ENCODE results near the gene RPL28. TPM values are rescaled to one million over a fixed set of nuclear protein-coding genes. Genes with fewer than 3 reads are reported as not detected.
A peak's percentile ranks its signal among the peaks of the same experiment; 100 is the strongest.

The RPL28 gene
- total RNA-seq, 2 donors from 2014 or later: 3,217 to 3,413 TPM

- peaks cover 21% of the 10 kb centered on the region for H3K27me3 Mint-ChIP-seq (ENCODE audit: low read depth)
- H3K36me3 Mint-ChIP-seq (ENCODE audit: insufficient read depth in 2 of 2): no peaks in the 10 kb centered on the region
- no peak overlapping the region for H3K4me3 Mint-ChIP-seq
- DNase-seq: no peak
- peak overlapping the region; percentile 28 for H3K27ac Mint-ChIP-seq
- no peaks in the 10 kb centered on the region for H3K9me3 Mint-ChIP-seq
- ATAC-seq (replicated peaks in 1 of 2): no peak
- no peaks in the 10 kb centered on the region for H3K4me1 Mint-ChIP-seq (ENCODE audit: low read depth)
These were observed 26.5 kb upstream of the RPL28 start for GRCh38 chr19:55358943-55359908.

GRCh38 chr19:55360902-55361301, 24.8 kb upstream of the RPL28 start:
- H3K36me3 Mint-ChIP-seq (ENCODE audit: insufficient read depth in 2 of 2): no peaks in the 10 kb centered on the region
- no peak overlapping the region for H3K27ac Mint-ChIP-seq
- no peak overlapping the region for H3K4me3 Mint-ChIP-seq
- H3K4me1 Mint-ChIP-seq (ENCODE audit: low read depth): no peaks in the 10 kb centered on the region
- no peaks in the 10 kb centered on the region for H3K9me3 Mint-ChIP-seq
- H3K27me3 Mint-ChIP-seq (ENCODE audit: low read depth): peaks cover 13% of the 10 kb centered on the region
- ATAC-seq (replicated peaks in 1 of 2) (no peak), DNase-seq (no peak)

GRCh38 chr19:55362174-55362989, 23.4 kb upstream of the RPL28 start:
- no peaks in the 10 kb centered on the region for H3K4me1 Mint-ChIP-seq (ENCODE audit: low read depth)
- ATAC-seq (replicated peaks in 1 of 2) (no peak), DNase-seq (no peak)

GRCh38 chr19:55362990-55363716, 22.6 kb upstream of the RPL28 start, which contains the start of gene GARIN5B:
Gene GARIN5B, minus strand, starts transcription at chr19:55363260. Its CDS starts 194 bp downstream, at chr19:55363066.
- Mint-ChIP-seq H3K36me3 (ENCODE audit: insufficient read depth in 2 of 2) (no peaks in the 10 kb centered on the region), H3K4me1 (ENCODE audit: low read depth) (no peaks in the 10 kb centered on the region), H3K9me3 (no peaks in the 10 kb centered on the region), H3K4me3 (no peak within 1 kb of the TSS), H3K27ac (no peak within 1 kb of the TSS), H3K27me3 (ENCODE audit: low read depth) (no peaks in the 10 kb centered on the region)
- DNase-seq: no peak
- no peak for ATAC-seq (replicated peaks in 1 of 2)

More at GRCh38 chr19:55362174-55362989, 23.4 kb upstream of the RPL28 start:
- H3K36me3 Mint-ChIP-seq (ENCODE audit: insufficient read depth in 2 of 2): no peaks in the 10 kb centered on the region
- no peak overlapping the region for H3K27ac Mint-ChIP-seq
- H3K9me3 Mint-ChIP-seq: no peaks in the 10 kb centered on the region
- H3K27me3 Mint-ChIP-seq (ENCODE audit: low read depth): peaks cover 2% of the 10 kb centered on the region
- H3K4me3 Mint-ChIP-seq: no peak overlapping the region

- H3K4me1 Mint-ChIP-seq (ENCODE audit: low read depth): no peaks in the 10 kb centered on the region
- DNase-seq (no peak), ATAC-seq (replicated peaks in 1 of 2) (no peak)
- no peak overlapping the region for H3K27ac Mint-ChIP-seq
- H3K36me3 Mint-ChIP-seq (ENCODE audit: insufficient read depth in 2 of 2): peaks cover 2% of the 10 kb centered on the region in 2 donors
- H3K9me3 Mint-ChIP-seq: no peaks in the 10 kb centered on the region
- no peak overlapping the region for H3K4me3 Mint-ChIP-seq
- H3K27me3 Mint-ChIP-seq (ENCODE audit: low read depth): peaks cover 7% of the 10 kb centered on the region
These were observed 20.5 kb upstream of the RPL28 start for GRCh38 chr19:55365245-55365644.

GRCh38 chr19:55365964-55366363, 19.8 kb upstream of the RPL28 start:
- peaks cover 6% of the 10 kb centered on the region for H3K4me1 Mint-ChIP-seq (ENCODE audit: low read depth)
- no peak overlapping the region for H3K27ac Mint-ChIP-seq
- no peaks in the 10 kb centered on the region for H3K9me3 Mint-ChIP-seq
- no peak for DNase-seq
- no peak for ATAC-seq (replicated peaks in 1 of 2)
- H3K27me3 Mint-ChIP-seq (ENCODE audit: low read depth): peaks cover 14% of the 10 kb centered on the region
- no peak overlapping the region for H3K4me3 Mint-ChIP-seq
- peaks cover 4% of the 10 kb centered on the region in 2 donors for H3K36me3 Mint-ChIP-seq (ENCODE audit: insufficient read depth in 2 of 2)

GRCh38 chr19:55366790-55367189, 18.9 kb upstream of the RPL28 start:
- Mint-ChIP-seq H3K36me3 (ENCODE audit: insufficient read depth in 2 of 2) (peaks cover 4 to 6% of the 10 kb centered on the region in 2 donors), H3K27ac (no peak overlapping the region)

GRCh38 chr19:55368106-55368505, 17.6 kb upstream of the RPL28 start:
- H3K36me3 Mint-ChIP-seq (ENCODE audit: insufficient read depth in 2 of 2): peaks cover 4 to 6% of the 10 kb centered on the region in 2 donors

More at GRCh38 chr19:55366790-55367189, 18.9 kb upstream of the RPL28 start:
- Mint-ChIP-seq H3K27me3 (ENCODE audit: low read depth) (peaks cover 22% of the 10 kb centered on the region), H3K9me3 (no peaks in the 10 kb centered on the region), H3K4me1 (ENCODE audit: low read depth) (peaks cover 8% of the 10 kb centered on the region), H3K4me3 (no peak overlapping the region)
- ATAC-seq (replicated peaks in 1 of 2) (no peak), DNase-seq (no peak)

GRCh38 chr19:55368701-55369563, 16.8 kb upstream of the RPL28 start:
- peak overlapping the region; percentile 36 to 61 for H3K4me3 Mint-ChIP-seq
- H3K27me3 Mint-ChIP-seq (ENCODE audit: low read depth): peaks cover 34% of the 10 kb centered on the region
- H3K36me3 Mint-ChIP-seq (ENCODE audit: insufficient read depth in 2 of 2): peaks cover 4 to 6% of the 10 kb centered on the region in 2 donors
- no peaks in the 10 kb centered on the region for H3K9me3 Mint-ChIP-seq
- H3K4me1 Mint-ChIP-seq (ENCODE audit: low read depth): peaks cover 19% of the 10 kb centered on the region
- no peak overlapping the region for H3K27ac Mint-ChIP-seq
- DNase-seq: peak; percentile 53 to 57
- ATAC-seq (replicated peaks in 1 of 2): peak; percentile 39 to 48

More at GRCh38 chr19:55368106-55368505, 17.6 kb upstream of the RPL28 start:
- H3K27ac Mint-ChIP-seq: no peak overlapping the region
- DNase-seq (no peak), ATAC-seq (replicated peaks in 1 of 2) (no peak)
- peaks cover 14% of the 10 kb centered on the region for H3K4me1 Mint-ChIP-seq (ENCODE audit: low read depth)
- H3K4me3 Mint-ChIP-seq: no peak overlapping the region
- H3K27me3 Mint-ChIP-seq (ENCODE audit: low read depth): peaks cover 28% of the 10 kb centered on the region
- no peaks in the 10 kb centered on the region for H3K9me3 Mint-ChIP-seq

- Mint-ChIP-seq H3K36me3 (ENCODE audit: insufficient read depth in 2 of 2) (peaks cover 4 to 6% of the 10 kb centered on the region in 2 donors), H3K4me1 (ENCODE audit: low read depth) (peaks cover 19% of the 10 kb centered on the region), H3K27ac (no peak overlapping the region), H3K27me3 (ENCODE audit: low read depth) (peaks cover 36% of the 10 kb centered on the region), H3K9me3 (no peaks in the 10 kb centered on the region), H3K4me3 (peak overlapping the region; percentile 83 to 90)
- ATAC-seq (replicated peaks in 1 of 2) (peak; percentile 55 to 56), DNase-seq (peak; percentile 49 to 63)
These were observed 16.0 kb upstream of the RPL28 start for GRCh38 chr19:55369653-55370304.

GRCh38 chr19:55370305-55370988, 15.3 kb upstream of the RPL28 start, which contains the start of gene IL11:
Gene IL11, minus strand, starts transcription at chr19:55370463. Its CDS starts 153 bp downstream, at chr19:55370310.
- Mint-ChIP-seq H3K27ac (no peak within 1 kb of the TSS), H3K4me3 (peak within 1 kb of the TSS; percentile 83 to 90)
- peak; percentile 5 to 8 for ATAC-seq (replicated peaks in 1 of 2)

More at GRCh38 chr19:55370305-55370988, 15.3 kb upstream of the RPL28 start, which contains the start of gene IL11:
- Mint-ChIP-seq H3K36me3 (ENCODE audit: insufficient read depth in 2 of 2) (peaks cover 4 to 6% of the 10 kb centered on the region in 2 donors), H3K4me1 (ENCODE audit: low read depth) (peaks cover 19% of the 10 kb centered on the region), H3K9me3 (no peaks in the 10 kb centered on the region), H3K27me3 (ENCODE audit: low read depth) (peaks cover 36% of the 10 kb centered on the region)
- no peak for DNase-seq

Data from activated T-cell treated with anti-CD3 and anti-CD28 coated beads, Interleukin-2, amount 50 U/mL, for 72 hours (primary cell).